HUES48 (cell line): ENCODE results near the gene FNTB.

ENCODE experiments used
- H3K27ac ChIP-seq: one replicate; pipeline ENCODE4 v1.7.0; 2013; ENCODE audit warnings: low read depth, low read length, inconsistent platforms
- H3K27me3 ChIP-seq: 2 replicates; pipeline ENCODE4 v1.6.1; 2013; ENCODE audit warnings: mild to moderate bottlenecking, low read length; ENCODE audit not compliant: control insufficient read depth, insufficient read depth
- H3K36me3 ChIP-seq: 2 replicates; pipeline ENCODE4 v1.6.1; 2013; ENCODE audit warnings: low read length; ENCODE audit not compliant: control insufficient read depth, insufficient read depth
- H3K4me1 ChIP-seq: 2 replicates; pipeline ENCODE4 v1.6.1; 2013; ENCODE audit warnings: mild to moderate bottlenecking, low read length; ENCODE audit not compliant: control insufficient read depth, insufficient read depth
- H3K4me3 ChIP-seq: 2 replicates; pipeline ENCODE4 v1.5.1; 2013; ENCODE audit warnings: mild to moderate bottlenecking, low read depth, low read length
- H3K9ac ChIP-seq: 2 replicates; pipeline ENCODE4 v1.6.1; 2013; ENCODE audit warnings: mild to moderate bottlenecking, low read depth, low read length, moderate library complexity
- H3K9me3 ChIP-seq: 2 replicates; pipeline ENCODE4 v1.6.1; 2013; ENCODE audit warnings: low read length; ENCODE audit not compliant: control insufficient read depth, insufficient read depth

FNTB gene

DNA sequence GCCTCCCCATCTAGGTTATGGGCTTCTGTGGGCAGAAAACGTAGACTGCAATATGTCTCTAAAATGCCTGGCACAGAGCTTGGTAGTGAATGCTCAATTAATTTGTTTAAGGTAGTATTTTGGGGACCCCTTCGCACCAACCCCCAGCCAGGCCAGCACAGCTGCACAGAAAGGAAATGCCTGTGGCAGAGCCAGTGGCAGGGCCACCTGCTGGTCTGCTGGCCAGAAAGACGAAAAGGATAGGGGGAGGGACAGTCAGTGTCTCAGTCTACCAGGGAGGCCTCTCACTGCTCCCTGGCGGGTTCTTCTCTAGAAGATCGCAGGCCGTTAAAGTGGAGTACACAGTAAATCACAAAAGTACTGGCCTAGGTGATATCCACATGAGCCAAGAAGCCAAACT, 18.0 kb upstream of the FNTB start:
- Histone ChIP-seq H3K4me1 (peaks cover 37% of the 10 kb centered on the region), H3K27ac (peak overlapping the region; percentile 8), H3K36me3 (peaks cover 4% of the 10 kb centered on the region; the same call in 1 of the 2 replicates), H3K27me3 (peaks cover 12% of the 10 kb centered on the region; the same call in 1 of the 2 replicates), H3K9me3 (no peaks in the 10 kb centered on the region), H3K9ac (no peak overlapping the region), H3K4me3 (no peak overlapping the region)

DNA sequence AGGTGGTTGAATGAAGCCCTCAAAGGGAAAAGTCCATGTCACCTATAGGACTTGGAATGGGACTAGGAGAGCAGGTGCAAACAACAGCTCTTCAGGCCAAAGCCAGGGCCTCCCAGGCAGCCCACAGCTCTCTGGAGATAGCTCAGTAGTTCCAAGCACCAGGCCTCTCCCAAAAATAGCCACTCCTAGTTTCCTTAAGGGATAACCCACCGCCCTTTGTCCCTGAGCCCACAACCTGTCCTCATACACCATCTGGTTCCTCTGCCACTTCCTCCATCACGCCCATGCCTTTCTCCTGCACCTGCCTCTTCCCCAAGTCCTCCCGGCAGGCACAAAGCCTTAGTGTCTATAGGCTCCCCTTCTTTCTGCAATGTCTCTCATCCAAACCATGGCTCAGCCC, 16.7 kb upstream of the FNTB start:
- H3K27me3 ChIP-seq = peaks cover 12% of the 10 kb centered on the region; the same call in 1 of the 2 replicates
- no peak overlapping the region for H3K9ac ChIP-seq
- H3K9me3 ChIP-seq = no peaks in the 10 kb centered on the region
- no peak overlapping the region for H3K27ac ChIP-seq
- H3K4me1 ChIP-seq = peaks cover 42% of the 10 kb centered on the region
- H3K4me3 ChIP-seq = no peak overlapping the region
- H3K36me3 ChIP-seq = peaks cover 4% of the 10 kb centered on the region; the same call in 1 of the 2 replicates

DNA sequence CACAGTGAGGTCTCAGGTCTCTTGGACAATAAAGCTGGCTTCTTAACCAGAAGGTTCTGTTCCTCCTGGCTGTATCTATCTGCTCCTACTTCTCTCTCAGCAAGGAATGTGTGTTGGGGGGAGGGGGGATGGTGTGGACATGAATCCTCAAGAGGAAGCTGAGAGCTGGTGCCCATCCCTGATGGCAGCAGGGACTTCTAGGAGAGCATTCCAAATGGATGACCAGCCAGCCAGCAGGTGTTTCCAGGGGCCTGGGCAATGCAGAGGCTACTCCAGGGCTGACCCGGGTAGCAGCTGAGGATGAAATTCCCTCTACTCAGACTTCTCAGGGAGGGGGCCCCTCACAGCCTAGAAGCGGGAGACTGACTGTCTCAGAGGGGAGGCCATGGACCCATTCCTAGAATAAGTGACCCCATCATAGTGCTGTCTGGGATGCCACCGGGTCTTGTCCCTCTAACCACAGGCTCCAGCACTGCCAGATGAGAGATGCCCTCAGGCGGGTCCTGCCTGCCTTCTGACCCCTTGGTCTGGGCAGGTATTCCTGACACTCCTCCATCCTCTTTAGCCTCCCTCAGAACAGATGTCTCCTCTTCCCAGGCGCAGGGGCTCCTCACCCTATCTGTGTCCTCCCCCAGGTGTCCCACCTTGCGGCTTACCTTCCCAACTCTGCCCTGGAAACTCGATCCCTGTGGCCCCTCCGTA, 15.8 kb upstream of the FNTB start:
- H3K4me1 ChIP-seq = peaks cover 42% of the 10 kb centered on the region
- peaks cover 12% of the 10 kb centered on the region; the same call in 1 of the 2 replicates for H3K27me3 ChIP-seq
- peaks cover 4% of the 10 kb centered on the region; the same call in 1 of the 2 replicates for H3K36me3 ChIP-seq
- peak overlapping the region; percentile 81 for H3K4me3 ChIP-seq
- no peak overlapping the region for H3K9ac ChIP-seq
- H3K27ac ChIP-seq = no peak overlapping the region
- no peaks in the 10 kb centered on the region for H3K9me3 ChIP-seq

- Histone ChIP-seq H3K9ac (no peak overlapping the region; the same call in 1 of the 2 replicates), H3K27ac (no peak overlapping the region), H3K36me3 (peaks cover 4% of the 10 kb centered on the region; the same call in 1 of the 2 replicates), H3K9me3 (no peaks in the 10 kb centered on the region), H3K4me1 (peaks cover 44% of the 10 kb centered on the region), H3K27me3 (peaks cover 12% of the 10 kb centered on the region; the same call in 1 of the 2 replicates), H3K4me3 (peak overlapping the region; percentile 81)
These were observed 15.2 kb upstream of the FNTB start for GRCh38 chr14:64971491-64971942.

- Histone ChIP-seq H3K4me1 (peaks cover 51% of the 10 kb centered on the region), H3K4me3 (peak within 1 kb of the TSS; percentile 81), H3K9me3 (no peaks in the 10 kb centered on the region), H3K27me3 (peaks cover 12% of the 10 kb centered on the region; the same call in 1 of the 2 replicates), H3K36me3 (peaks cover under 1% of the 10 kb centered on the region; the same call in 1 of the 2 replicates), H3K9ac (no peak within 1 kb of the TSS; the same call in 1 of the 2 replicates), H3K27ac (no peak within 1 kb of the TSS)
These were observed 14.5 kb upstream of the FNTB start, which contains the start of gene RAB15 for GRCh38 chr14:64971943-64972791. Gene RAB15, minus strand, starts transcription at chr14:64972336. Its CDS starts 260 bp downstream, at chr14:64972076.

DNA sequence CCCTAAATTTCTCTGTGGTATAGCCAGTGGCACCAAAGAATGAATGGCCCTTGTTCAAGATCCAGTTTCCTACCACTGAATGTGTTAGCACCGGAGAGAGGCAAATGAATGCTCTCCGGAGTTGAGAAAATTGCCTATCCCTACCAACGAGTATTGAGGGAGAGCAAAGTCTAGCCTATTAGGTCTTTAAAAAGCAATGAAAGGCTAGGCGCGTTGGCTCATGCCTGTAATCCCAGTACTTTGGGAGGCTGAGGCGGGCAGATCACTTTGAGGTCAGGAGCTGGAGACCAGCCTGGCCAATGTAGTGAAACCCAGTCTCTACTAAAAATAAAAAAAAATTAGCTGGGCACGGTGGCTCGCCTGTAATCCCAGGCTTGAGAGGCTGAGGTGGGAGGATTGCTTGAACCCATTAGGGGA, 13.7 kb upstream of the FNTB start:
- Histone ChIP-seq H3K9ac (no peak overlapping the region), H3K4me1 (peaks cover 52% of the 10 kb centered on the region), H3K4me3 (peak overlapping the region; percentile 81; the same call in 1 of the 2 replicates), H3K9me3 (no peaks in the 10 kb centered on the region), H3K27me3 (peaks cover 12% of the 10 kb centered on the region; the same call in 1 of the 2 replicates), H3K27ac (no peak overlapping the region), H3K36me3 (no peaks in the 10 kb centered on the region)

DNA sequence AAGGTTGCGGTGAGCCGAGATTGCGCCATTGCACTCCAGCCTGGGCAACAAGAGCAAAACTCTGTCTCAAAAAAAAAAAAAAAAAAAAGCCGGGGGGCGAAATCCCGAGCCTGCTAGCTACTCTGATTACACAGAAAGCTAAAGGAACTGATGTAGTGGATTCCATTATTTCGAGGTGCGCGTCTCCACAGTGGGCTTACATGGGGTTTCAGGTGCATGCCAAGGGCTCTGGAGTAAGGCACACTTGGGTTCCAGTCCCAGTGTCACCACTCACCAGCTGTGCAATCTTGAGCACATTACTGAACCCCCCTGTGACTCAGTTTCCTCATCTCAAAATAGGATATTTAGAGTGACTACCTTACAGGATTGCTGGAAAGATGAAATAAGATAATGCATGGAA, 12.9 kb upstream of the FNTB start:
- Histone ChIP-seq H3K9me3 (no peaks in the 10 kb centered on the region), H3K4me3 (no peak overlapping the region), H3K4me1 (peaks cover 44% of the 10 kb centered on the region), H3K27ac (no peak overlapping the region), H3K36me3 (no peaks in the 10 kb centered on the region), H3K27me3 (peaks cover 12% of the 10 kb centered on the region; the same call in 1 of the 2 replicates), H3K9ac (no peak overlapping the region)

DNA sequence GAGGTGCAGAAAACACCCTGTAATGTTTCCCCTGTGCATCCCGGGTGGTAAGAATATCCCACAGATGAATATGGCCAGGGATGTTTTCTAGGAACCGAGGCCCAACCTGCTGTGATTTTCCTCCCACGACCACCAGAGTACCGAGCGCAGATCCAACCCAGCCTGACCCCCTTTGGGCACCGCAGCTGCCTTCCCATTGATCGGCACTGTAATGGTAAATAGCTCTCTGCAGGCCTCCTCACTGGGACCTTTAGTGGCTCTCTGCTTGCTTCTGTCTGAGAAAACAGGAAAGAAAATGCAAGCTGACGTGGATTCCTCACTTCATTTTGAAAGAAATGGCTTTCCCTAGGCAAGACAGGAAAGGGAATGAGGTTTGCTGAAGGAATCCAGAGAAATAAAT, 12.1 kb upstream of the FNTB start:
- no peak overlapping the region for H3K4me3 ChIP-seq
- peaks cover 40% of the 10 kb centered on the region for H3K4me1 ChIP-seq
- peak overlapping the region; percentile 85 for H3K27ac ChIP-seq
- H3K9me3 ChIP-seq = no peaks in the 10 kb centered on the region
- H3K27me3 ChIP-seq = peaks cover 12% of the 10 kb centered on the region; the same call in 1 of the 2 replicates
- H3K36me3 ChIP-seq = no peaks in the 10 kb centered on the region
- H3K9ac ChIP-seq = no peak overlapping the region

DNA sequence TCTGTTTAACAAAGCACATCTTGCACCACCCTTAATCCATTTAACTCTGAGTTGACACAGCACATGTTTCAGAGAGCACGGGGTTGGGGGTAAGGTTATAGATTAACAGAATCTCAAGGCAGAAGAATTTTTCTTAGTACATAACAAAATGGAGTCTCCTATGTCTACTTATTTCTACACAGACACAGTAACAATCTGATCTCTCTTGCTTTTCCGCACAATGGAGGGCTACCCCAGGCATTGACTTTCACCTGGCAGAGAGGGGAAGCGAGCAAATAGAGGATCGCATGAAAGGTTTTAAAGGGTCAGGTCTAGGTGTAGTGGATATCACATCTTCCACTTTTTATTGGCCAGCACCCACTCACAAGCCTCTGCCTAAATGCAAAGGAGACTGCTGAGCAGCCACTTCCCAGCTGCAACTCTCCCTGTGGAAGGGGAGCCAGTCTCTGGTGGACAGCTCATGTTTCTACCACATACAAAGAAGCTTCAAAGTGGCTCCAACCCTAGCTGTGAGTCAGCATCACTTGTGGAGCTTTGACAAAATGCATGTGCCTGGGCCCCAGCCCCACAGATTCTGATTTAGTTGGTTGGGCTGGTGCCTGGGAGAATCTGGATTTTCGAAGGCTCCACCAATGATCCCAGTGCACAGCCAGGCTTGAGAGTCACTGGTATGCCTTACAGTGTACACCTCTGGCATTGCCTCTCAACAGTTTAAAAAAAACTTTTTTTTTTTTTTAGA, 7.2 kb upstream of the FNTB start:
- H3K9me3 ChIP-seq = no peaks in the 10 kb centered on the region
- H3K4me3 ChIP-seq = no peak overlapping the region
- H3K4me1 ChIP-seq = peaks cover 18% of the 10 kb centered on the region
- H3K27ac ChIP-seq = peak overlapping the region; percentile 71
- H3K27me3 ChIP-seq = no peaks in the 10 kb centered on the region
- no peak overlapping the region for H3K9ac ChIP-seq
- no peaks in the 10 kb centered on the region for H3K36me3 ChIP-seq
